IMR-90 (cell line): Measurements from ENCODE around the gene CPED1. TPM values are rescaled to one million over a fixed set of nuclear protein-coding genes. Genes with fewer than 3 reads are reported as not detected.

ENCODE experiments used
- ATAC-seq: fragments of 200-7000 bp; cut with Tn5 transposase; 2 replicates; pipeline ENCODE4 v1.9.1; 2020; ENCODE audit warnings: low read depth, mild to moderate bottlenecking, moderate library complexity
- BruUV-seq: library from RNA; stranded (reverse); fragments of 400-500 nt; replicated peaks from 2 replicates; lab custom pipeline; 2021; lab: Mats Ljungman, UMichigan
- CTCF ChIA-PET: fragments of 300-600 bp; formaldehyde crosslinking; extraction: SDS; loops from one replicate; lab custom pipeline; 2021; ENCODE audit warnings: antibody characterized with exemption; lab: Yijun Ruan, JAX
- POLR2A ChIA-PET: fragments of 300-600 bp; sonication (Branson Sonifier 250); formaldehyde crosslinking; loops from one replicate; lab custom pipeline; 2022; ENCODE audit warnings: antibody characterized with exemption; ENCODE audit not compliant: unreplicated experiment; lab: Charles Lee
- DNase-seq: peaks from one replicate; pipeline ENCODE4 v3.0.0; 2013
- H2AFZ ChIP-seq: replicated peaks from 2 replicates; pipeline ENCODE3; 2013; ENCODE audit warnings: low read length, mild to moderate bottlenecking; ENCODE audit not compliant: poor library complexity
- H2AK5ac ChIP-seq: 2 replicates; pipeline ENCODE4 v1.6.1; 2013; ENCODE audit warnings: low read depth, low read length, inconsistent platforms
- H2AK9ac ChIP-seq: replicated peaks from 2 replicates; pipeline ENCODE3; 2013; ENCODE audit warnings: mild to moderate bottlenecking, low read depth, low read length, moderate library complexity; ENCODE audit not compliant: poor library complexity
- H2BK120ac ChIP-seq: 2 replicates; pipeline ENCODE4 v1.6.1; 2013; ENCODE audit warnings: low read depth, low read length, inconsistent platforms
- H2BK15ac ChIP-seq: 3 replicates; pipeline ENCODE4 v1.6.1; 2013; ENCODE audit warnings: low read depth, low read length, inconsistent platforms
- H2BK20ac ChIP-seq: 2 replicates; pipeline ENCODE4 v1.6.1; 2013; ENCODE audit warnings: low read depth, mild to moderate bottlenecking, inconsistent platforms, low read length, moderate library complexity
- H2BK5ac ChIP-seq: 2 replicates; pipeline ENCODE4 v1.6.1; 2013; ENCODE audit warnings: mild to moderate bottlenecking, low read depth, low read length, inconsistent platforms; ENCODE audit not compliant: poor library complexity, severe bottlenecking
- H3K14ac ChIP-seq: replicated peaks from 2 replicates; pipeline ENCODE4 v1.6.1; 2013; ENCODE audit warnings: low read depth, low read length, inconsistent platforms
- H3K18ac ChIP-seq: 2 replicates; pipeline ENCODE4 v1.6.1; 2013; ENCODE audit warnings: low read depth, low read length, control low read depth
- H3K23ac ChIP-seq: 2 replicates; pipeline ENCODE4 v1.6.1; 2013; ENCODE audit warnings: low read depth, low read length, inconsistent platforms
- H3K27ac ChIP-seq: 2 replicates; pipeline ENCODE4 v1.5.1; 2013; ENCODE audit warnings: mild to moderate bottlenecking, control low read depth, low read length; ENCODE audit not compliant: insufficient read depth
- H3K27me3 ChIP-seq: 2 replicates; pipeline ENCODE4 v1.6.1; 2013; ENCODE audit warnings: low read length; ENCODE audit not compliant: control insufficient read depth, insufficient read depth
- H3K36me3 ChIP-seq: 2 replicates; pipeline ENCODE4 v1.6.1; 2013; ENCODE audit warnings: low read length, mixed read lengths; ENCODE audit not compliant: control insufficient read depth, insufficient read depth
- H3K4ac ChIP-seq: 2 replicates; pipeline ENCODE4 v1.6.1; 2013; ENCODE audit warnings: low read depth, low read length, inconsistent platforms
- H3K4me1 ChIP-seq: 2 replicates; pipeline ENCODE4 v1.6.1; 2013; ENCODE audit warnings: low read length, mixed read lengths; ENCODE audit not compliant: control insufficient read depth, insufficient read depth
- H3K4me2 ChIP-seq: 2 replicates; pipeline ENCODE4 v1.6.1; 2013; ENCODE audit warnings: low read depth, mild to moderate bottlenecking, control low read depth, low read length, moderate library complexity
- H3K4me3 ChIP-seq: 2 replicates; pipeline ENCODE4 v1.5.1; 2013; ENCODE audit warnings: low read depth, mild to moderate bottlenecking, control low read depth, low read length, moderate library complexity; ENCODE audit not compliant: insufficient read depth
- H3K56ac ChIP-seq: 2 replicates; pipeline ENCODE4 v1.6.1; 2013; ENCODE audit warnings: low read length, inconsistent platforms; ENCODE audit not compliant: insufficient read depth; ENCODE audit errors: extremely low read depth
- H3K79me1 ChIP-seq, 2 experiments: 2 replicates each; pipeline ENCODE4 v1.6.1; 2013; ENCODE audit warnings: low read length in 2 of 2, inconsistent platforms in 1 of 2, low read depth in 1 of 2
- H3K9ac ChIP-seq: 2 replicates; pipeline ENCODE4 v1.6.1; 2013; ENCODE audit warnings: low read depth, low read length, control low read depth
- H3K9me1 ChIP-seq: 2 replicates; pipeline ENCODE4 v1.6.1; 2013; ENCODE audit warnings: low read length, inconsistent platforms; ENCODE audit not compliant: insufficient read depth
- H3K9me3 ChIP-seq: 2 replicates; pipeline ENCODE4 v1.6.1; 2013; ENCODE audit warnings: low read length; ENCODE audit not compliant: control insufficient read depth, insufficient read depth
- H4K20me1 ChIP-seq: 2 replicates; pipeline ENCODE4 v1.6.1; 2013; ENCODE audit warnings: low read length, inconsistent platforms; ENCODE audit not compliant: insufficient read depth
- H4K5ac ChIP-seq: 2 replicates; pipeline ENCODE4 v1.6.1; 2013; ENCODE audit warnings: mild to moderate bottlenecking, low read depth, low read length, control low read depth
- H4K8ac ChIP-seq, 2 experiments: 2 replicates each; pipeline ENCODE4 v1.6.1; 2013; ENCODE audit warnings: low read depth in 2 of 2, low read length in 2 of 2, control low read depth in 1 of 2, inconsistent platforms in 1 of 2
- H4K91ac ChIP-seq: 2 replicates; pipeline ENCODE4 v1.6.1; 2013; ENCODE audit warnings: low read depth, low read length, inconsistent platforms; ENCODE audit not compliant: insufficient read depth
- BHLHE40 ChIP-seq: fragments of 150-350 bp; IDR thresholded peaks from 2 replicates; pipeline ENCODE4 v1.6.1; 2016; ENCODE audit warnings: mild to moderate bottlenecking, low read depth, low read length
- CHD1 ChIP-seq: IDR thresholded peaks from 2 replicates; pipeline ENCODE4 v1.6.1; 2012; ENCODE audit warnings: low read depth, low read length, improper control_type of control experiment
- FOS ChIP-seq: fragments of 150-350 bp; IDR thresholded peaks from 2 replicates; pipeline ENCODE4 v1.6.1; 2016; ENCODE audit warnings: low read depth, low read length
- MAFK ChIP-seq: IDR thresholded peaks from 2 replicates; pipeline ENCODE4 v1.6.1; 2012; ENCODE audit warnings: low read depth, low read length, improper control_type of control experiment
- MAZ ChIP-seq: IDR thresholded peaks from 2 replicates; pipeline ENCODE4 v1.6.1; 2012; ENCODE audit warnings: low read depth, mild to moderate bottlenecking, low read length, improper control_type of control experiment, moderate library complexity, borderline replicate concordance
- NFE2L2 ChIP-seq: fragments of 150-350 bp; IDR thresholded peaks from 2 replicates; pipeline ENCODE4 v1.6.1; 2016; ENCODE audit warnings: low read depth, mild to moderate bottlenecking, low read length
- POLR2A ChIP-seq: IDR thresholded peaks from 2 replicates; pipeline ENCODE4 v1.6.1; 2012; ENCODE audit warnings: mild to moderate bottlenecking, low read depth, low read length
- RCOR1 ChIP-seq: IDR thresholded peaks from 2 replicates; pipeline ENCODE4 v1.6.1; 2012; ENCODE audit warnings: mild to moderate bottlenecking, low read length, improper control_type of control experiment; ENCODE audit not compliant: insufficient replicate concordance
- SMC3 ChIP-seq: fragments of 150-350 bp; IDR thresholded peaks from 2 replicates; pipeline ENCODE4 v1.6.1; 2016; ENCODE audit warnings: low read depth, mild to moderate bottlenecking, antibody characterized with exemption, low read length, moderate library complexity
- USF2 ChIP-seq: fragments of 150-350 bp; IDR thresholded peaks from 2 replicates; pipeline ENCODE4 v1.6.1; 2017; ENCODE audit warnings: mild to moderate bottlenecking, antibody characterized with exemption, low read length, low read depth
- WGBS, 2 experiments: methylation state at CpG; one replicate each; pipeline versions ENCODE4 v1.1.5 to v1.1.7; 2013; ENCODE audit warnings: missing lambda C conversion rate in 2 of 2; ENCODE audit not compliant: insufficient read length in 1 of 2; ENCODE audit errors: extremely low coverage in 2 of 2; 5-methylcytosine and 5-hydroxymethylcytosine counted together
- dilution Hi-C: fragments of 300-500 bp; cut with HindIII; formaldehyde crosslinking; loops from one replicate; pipeline ENCODE4 v1.14.3; 2018; ENCODE audit warnings: low sequenced_read_pairs; ENCODE audit not compliant: unreplicated experiment
- in situ Hi-C: fragments of 300-500 bp; cut with MboI; formaldehyde crosslinking; loops from 3 replicates; pipeline ENCODE4 v1.14.3; 2019; ENCODE audit warnings: low sequenced_read_pairs, inconsistent platforms, mixed read lengths
- intact Hi-C: fragments of 100-400 bp; cut with micrococcal nuclease; formaldehyde crosslinking; loops from 2 replicates; pipeline ENCODE4 v1.10.0; 2022
- polyA plus RNA-seq, 3 experiments: library from polyadenylated mRNA; depleted of rRNA; stranded (reverse); fragments of >200 nt; gene quantifications; 2 replicates each; pipeline ENCODE4 v1.2.3, GENCODE V29; 2012; ENCODE audit warnings: low replicate concordance in 1 of 3
- total RNA-seq: library from RNA; depleted of rRNA; stranded (reverse); fragments of >200 nt; gene quantifications from 2 replicates; pipeline ENCODE4 v1.2.3, GENCODE V29; 2012
- TF ChIP-seq, protein P1 (sequence below): fragments of 150-350 bp; IDR thresholded peaks from 2 replicates; pipeline ENCODE4 v1.6.1; 2016; ENCODE audit warnings: low read depth, mild to moderate bottlenecking, low read length, moderate library complexity, borderline replicate concordance
- TF ChIP-seq, protein P2 (sequence below): conservative IDR thresholded peaks from 2 replicates; pipeline ENCODE4 v1.5.1; 2012; ENCODE audit warnings: mild to moderate bottlenecking, low read depth, low read length, improper control_type of control experiment

The CPED1 gene
- total and polyA plus RNA-seq, 2 of the 4 experiments (the other 2 are of a cell fraction): 31.2 to 96.8 TPM

- H3K14ac ChIP-seq: no peak overlapping the region
- ATAC-seq (no peak), DNase-seq (no peak)
- ChIA-PET CTCF (no interaction called here), POLR2A (no interaction called here)
- H3K36me3 ChIP-seq: peaks cover 8% of the 10 kb centered on the region
- peaks cover 16 to 50% of the 10 kb centered on the region in 2 experiments for H3K79me1 ChIP-seq
- no peak overlapping the region for H2AFZ ChIP-seq
- H2BK15ac ChIP-seq: no peak overlapping the region
- no peak overlapping the region for H3K27ac ChIP-seq
- no peak overlapping the region for H3K4ac ChIP-seq
- no peak overlapping the region for H3K9ac ChIP-seq
- intact Hi-C loops: no loop called here
- no peak overlapping the region for H2BK20ac ChIP-seq
- peaks cover 13% of the 10 kb centered on the region for H3K4me1 ChIP-seq
- no peak overlapping the region for H2BK5ac ChIP-seq
- H4K20me1 ChIP-seq: no peaks in the 10 kb centered on the region
- H3K9me3 ChIP-seq: no peaks in the 10 kb centered on the region
- no peak overlapping the region for H4K8ac ChIP-seq
- peaks cover 3% of the 10 kb centered on the region for H3K9me1 ChIP-seq
- H3K18ac ChIP-seq: no peak overlapping the region
- no peak overlapping the region for H4K5ac ChIP-seq
- H2AK9ac ChIP-seq: no peak overlapping the region
- no TSS peak for BruUV-seq
- TF ChIP-seq, protein P1, sequence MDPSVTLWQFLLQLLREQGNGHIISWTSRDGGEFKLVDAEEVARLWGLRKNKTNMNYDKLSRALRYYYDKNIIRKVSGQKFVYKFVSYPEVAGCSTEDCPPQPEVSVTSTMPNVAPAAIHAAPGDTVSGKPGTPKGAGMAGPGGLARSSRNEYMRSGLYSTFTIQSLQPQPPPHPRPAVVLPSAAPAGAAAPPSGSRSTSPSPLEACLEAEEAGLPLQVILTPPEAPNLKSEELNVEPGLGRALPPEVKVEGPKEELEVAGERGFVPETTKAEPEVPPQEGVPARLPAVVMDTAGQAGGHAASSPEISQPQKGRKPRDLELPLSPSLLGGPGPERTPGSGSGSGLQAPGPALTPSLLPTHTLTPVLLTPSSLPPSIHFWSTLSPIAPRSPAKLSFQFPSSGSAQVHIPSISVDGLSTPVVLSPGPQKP: no peak
- TF ChIP-seq MAZ (no peak), MAFK (no peak), CHD1 (no peak), POLR2A (no peak), NFE2L2 (no peak), SMC3 (no peak), FOS (no peak), RCOR1 (no peak), USF2 (no peak), BHLHE40 (no peak)
- TF ChIP-seq, protein P2, sequence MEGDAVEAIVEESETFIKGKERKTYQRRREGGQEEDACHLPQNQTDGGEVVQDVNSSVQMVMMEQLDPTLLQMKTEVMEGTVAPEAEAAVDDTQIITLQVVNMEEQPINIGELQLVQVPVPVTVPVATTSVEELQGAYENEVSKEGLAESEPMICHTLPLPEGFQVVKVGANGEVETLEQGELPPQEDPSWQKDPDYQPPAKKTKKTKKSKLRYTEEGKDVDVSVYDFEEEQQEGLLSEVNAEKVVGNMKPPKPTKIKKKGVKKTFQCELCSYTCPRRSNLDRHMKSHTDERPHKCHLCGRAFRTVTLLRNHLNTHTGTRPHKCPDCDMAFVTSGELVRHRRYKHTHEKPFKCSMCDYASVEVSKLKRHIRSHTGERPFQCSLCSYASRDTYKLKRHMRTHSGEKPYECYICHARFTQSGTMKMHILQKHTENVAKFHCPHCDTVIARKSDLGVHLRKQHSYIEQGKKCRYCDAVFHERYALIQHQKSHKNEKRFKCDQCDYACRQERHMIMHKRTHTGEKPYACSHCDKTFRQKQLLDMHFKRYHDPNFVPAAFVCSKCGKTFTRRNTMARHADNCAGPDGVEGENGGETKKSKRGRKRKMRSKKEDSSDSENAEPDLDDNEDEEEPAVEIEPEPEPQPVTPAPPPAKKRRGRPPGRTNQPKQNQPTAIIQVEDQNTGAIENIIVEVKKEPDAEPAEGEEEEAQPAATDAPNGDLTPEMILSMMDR: no peak
- no peak overlapping the region for H3K4me2 ChIP-seq
- dilution Hi-C loops: no loop called here
- no peak overlapping the region for H4K91ac ChIP-seq
- WGBS, 2 experiments: 100% methylated on average over 1 of the region's 4 CpGs; no CpG with 5 or more reads in 1 of the 2 experiments
- in situ Hi-C loops: no loop called here
- H3K23ac ChIP-seq: no peak overlapping the region
- H2BK120ac ChIP-seq: no peak overlapping the region
- H3K56ac ChIP-seq: no peak overlapping the region
- H2AK5ac ChIP-seq: no peak overlapping the region
- H3K27me3 ChIP-seq: no peaks in the 10 kb centered on the region
- no peak overlapping the region for H3K4me3 ChIP-seq
Measured at GRCh38 chr7:121048195-121048594, 59.7 kb downstream of the CPED1 start.
